Activated CD4-positive, alpha-beta T cell treated with anti-CD3 and anti-CD28 coated beads for 24 hours (primary cell): Measurements from ENCODE around the gene APEX1.
"Not testable (repeated sequence)": the region's sequence is repeated elsewhere in the genome, so short reads cannot be mapped to it uniquely, and the experiment has no call there.

Experiments
- DNase-seq, 2 donors: peaks; one replicate each; pipeline ENCODE4 v3.0.0-alpha.2; 2020; ENCODE audit warnings: low read depth in 2 of 2

Gene APEX1

DNA sequence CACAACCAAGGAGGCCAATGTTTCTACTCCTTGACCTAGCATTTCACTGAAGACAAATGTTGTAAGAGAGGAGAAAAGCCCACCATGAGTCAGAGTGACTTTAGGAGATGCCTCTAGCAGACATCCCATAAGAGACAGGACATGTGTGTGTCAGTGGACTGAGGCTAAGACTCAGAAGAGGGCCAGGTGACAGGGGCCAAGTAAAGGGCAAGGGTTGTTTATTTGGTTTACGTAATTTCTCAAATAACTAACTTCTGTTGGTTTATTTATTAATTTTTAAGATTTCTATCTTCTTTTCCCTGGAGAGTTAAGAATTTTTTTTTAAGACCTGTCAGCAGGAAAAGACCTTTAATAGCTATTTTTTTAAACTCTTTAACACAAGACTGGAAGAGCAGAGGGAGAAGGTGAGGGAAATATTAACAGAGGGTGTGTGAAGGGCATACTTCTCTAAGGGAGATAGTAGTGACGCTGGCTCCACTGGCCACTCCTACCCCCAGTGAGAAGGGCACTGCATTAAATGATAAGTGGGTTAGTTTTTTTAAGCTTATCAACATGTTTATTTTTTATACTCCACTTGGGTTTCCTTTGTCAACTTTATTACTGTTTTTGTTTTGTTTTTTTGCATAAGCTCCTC is 17.6 kb downstream of the APEX1 start:
- DNase-seq = no peak

- no peak for DNase-seq
These were observed 21.8 kb downstream of the APEX1 start for GRCh38 chr14:20476776-20477175.

- DNase-seq = no peak
These were observed 22.3 kb downstream of the APEX1 start for GRCh38 chr14:20477211-20477876.

- no peak for DNase-seq
These were observed 23.9 kb downstream of the APEX1 start for GRCh38 chr14:20478894-20479293.

- no peak for DNase-seq
These were observed 27.4 kb downstream of the APEX1 start for GRCh38 chr14:20482382-20482781.

DNA sequence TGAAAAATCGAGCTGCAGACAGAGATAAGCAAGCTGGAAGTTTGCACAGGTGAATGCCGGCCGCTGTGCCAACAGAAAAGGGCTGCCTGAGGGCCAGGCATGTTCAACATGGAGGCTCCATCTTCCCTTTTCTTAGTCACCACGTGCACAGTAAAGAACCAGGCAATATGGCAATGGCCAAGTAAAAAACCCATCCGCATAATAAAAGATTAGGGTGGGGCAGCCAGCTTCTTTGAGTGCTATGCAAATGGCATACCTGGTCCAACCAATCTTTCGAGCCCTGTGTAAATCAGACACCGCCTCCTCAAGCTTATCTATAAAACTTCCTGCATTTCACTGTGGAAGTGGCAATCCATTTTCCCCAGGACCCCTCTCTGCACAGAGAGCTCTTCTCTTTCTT is 30.9 kb downstream of the APEX1 start:
- DNase-seq = no peak

- DNase-seq = no peak
These were observed 31.8 kb downstream of the APEX1 start for GRCh38 chr14:20486684-20487395.

GRCh38 chr14:20487396-20487725 is 32.3 kb downstream of the APEX1 start:
- no peak for DNase-seq

DNA sequence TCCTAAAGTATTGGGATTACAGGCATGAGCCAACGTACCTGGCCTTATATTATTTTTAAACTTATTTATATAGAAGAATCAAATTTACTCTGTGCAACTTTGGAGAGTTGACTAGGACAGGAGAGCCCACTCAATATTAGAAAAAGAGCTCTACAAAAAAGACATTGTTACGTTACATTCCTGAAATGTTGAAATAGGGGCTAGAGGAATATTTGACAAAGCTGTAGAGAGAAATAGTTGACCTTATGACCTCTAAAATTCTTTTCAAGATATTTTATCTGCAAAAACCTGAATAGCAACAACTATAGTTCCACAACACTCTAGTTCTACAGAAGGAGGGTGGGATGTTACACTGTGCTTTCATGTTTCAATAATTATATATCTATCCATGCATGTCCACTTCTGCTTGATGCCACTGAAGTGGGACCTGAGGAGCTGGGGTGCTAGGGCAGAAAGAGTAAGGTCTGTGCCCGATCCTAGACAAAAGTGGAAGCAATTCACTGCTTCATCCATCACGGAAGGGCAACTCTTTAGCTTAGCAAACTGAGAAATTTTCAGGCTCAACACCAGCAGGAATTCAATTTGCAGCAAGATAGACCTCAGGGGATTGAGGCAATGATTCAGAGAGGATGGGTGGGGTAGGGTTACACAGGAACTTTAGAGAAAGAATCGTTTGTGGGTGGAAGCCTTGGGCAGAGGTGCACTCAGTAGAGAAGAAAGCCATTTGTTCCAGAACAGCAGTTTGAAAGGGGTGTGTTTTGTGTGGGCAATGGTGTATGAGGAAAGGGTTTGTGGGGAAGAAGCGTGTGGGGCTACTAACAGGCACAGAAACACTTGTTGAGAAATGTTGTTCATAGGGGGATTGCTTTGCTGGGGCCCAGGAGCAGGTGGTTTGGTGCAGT is 34.3 kb downstream of the APEX1 start:
- DNase-seq = no peak

- DNase-seq = no peak
These were observed 35.5 kb downstream of the APEX1 start for GRCh38 chr14:20490563-20490962.

GRCh38 chr14:20492486-20492885 is 37.5 kb downstream of the APEX1 start:
- no peak for DNase-seq

DNA sequence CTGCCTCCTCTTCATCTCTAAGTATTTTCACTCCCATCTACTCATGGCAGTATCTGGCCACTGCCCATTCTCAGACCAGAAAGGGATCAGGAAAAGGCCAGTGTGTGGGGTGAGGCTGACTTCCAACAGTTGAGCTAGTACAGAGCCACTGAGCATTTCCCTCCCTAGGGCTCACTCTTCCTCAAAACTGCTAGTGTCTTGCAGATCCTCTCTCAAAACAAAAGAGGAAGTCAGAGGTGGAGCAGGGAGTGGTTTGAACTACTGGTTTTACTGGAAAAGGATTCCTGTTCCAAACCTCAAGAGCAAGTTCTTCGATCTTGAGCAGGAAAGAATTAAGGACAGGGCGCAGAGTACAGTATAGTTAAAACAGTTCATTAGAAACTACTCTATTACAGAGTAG is 38.6 kb downstream of the APEX1 start:
- no peak for DNase-seq

DNA sequence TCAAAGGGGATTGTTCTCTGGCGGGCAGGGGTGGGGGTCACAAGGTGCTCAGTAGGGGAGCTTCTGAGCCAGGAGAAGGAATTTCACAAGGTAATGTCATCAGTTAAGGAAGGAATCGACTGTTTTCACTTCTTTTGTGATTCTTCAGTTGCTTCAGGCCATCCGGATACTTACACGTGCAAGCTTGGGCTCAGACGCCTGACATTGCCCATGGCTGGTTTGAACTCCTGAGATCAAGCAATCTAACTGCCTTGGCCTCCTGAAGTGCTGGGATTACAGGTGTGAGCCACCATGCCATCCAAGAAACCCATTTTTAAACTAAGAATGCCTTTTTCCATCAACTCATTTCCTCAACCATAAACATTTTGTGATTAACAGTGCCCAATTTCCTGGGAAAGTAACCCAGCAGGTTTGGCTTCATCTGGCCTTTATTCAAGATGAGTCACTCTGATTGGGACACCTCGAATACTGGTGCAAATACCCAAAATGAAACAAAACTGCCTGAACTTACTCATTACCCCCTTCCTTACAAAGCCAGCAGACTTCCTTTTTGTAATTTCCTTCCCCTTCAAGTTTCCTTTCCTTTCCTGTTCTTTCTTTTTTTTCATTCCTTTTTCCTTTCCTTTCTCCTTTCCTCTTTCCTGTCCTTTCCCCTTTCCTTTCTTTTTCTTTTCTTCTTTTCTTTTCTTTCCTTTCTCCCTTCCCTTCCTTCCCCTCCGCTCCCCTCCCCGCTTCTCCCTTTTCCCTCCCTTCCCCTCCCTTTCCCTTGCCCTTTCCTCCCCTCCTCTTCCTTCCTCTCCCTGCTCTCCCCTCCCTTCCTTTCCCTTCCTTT is 40.1 kb downstream of the APEX1 start:
- DNase-seq = no peak

- no peak for DNase-seq
These were observed 43.6 kb downstream of the APEX1 start for GRCh38 chr14:20498622-20499021.

- no peak for DNase-seq
These were observed 44.1 kb downstream of the APEX1 start for GRCh38 chr14:20499108-20499507.

DNA sequence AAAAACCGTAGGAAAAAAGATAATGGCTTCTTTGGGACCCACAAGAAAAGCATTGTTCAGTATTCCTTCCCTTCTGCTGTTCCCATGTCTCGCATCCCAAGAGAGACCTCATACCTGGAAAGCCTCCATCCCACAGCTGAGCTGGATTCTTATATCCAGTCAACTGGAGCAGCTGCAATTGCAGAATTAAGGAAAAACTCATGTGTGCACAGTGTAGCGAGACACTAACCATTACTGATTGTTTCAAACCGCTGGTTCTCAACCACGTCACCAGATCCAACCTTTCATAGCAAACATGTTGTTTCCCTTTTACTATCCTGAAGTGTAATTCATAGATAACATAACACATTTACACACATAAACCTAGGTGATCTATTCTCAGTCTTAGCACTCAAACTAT is 44.9 kb downstream of the APEX1 start:
- DNase-seq = no peak

GRCh38 chr14:20501346-20501745 is 46.3 kb downstream of the APEX1 start:
- DNase-seq = no peak

GRCh38 chr14:20503898-20504297 is 48.9 kb downstream of the APEX1 start:
- DNase-seq = no peak

- DNase-seq = not testable (repeated sequence)
These were observed 51.2 kb downstream of the APEX1 start for GRCh38 chr14:20506276-20506675.

DNA sequence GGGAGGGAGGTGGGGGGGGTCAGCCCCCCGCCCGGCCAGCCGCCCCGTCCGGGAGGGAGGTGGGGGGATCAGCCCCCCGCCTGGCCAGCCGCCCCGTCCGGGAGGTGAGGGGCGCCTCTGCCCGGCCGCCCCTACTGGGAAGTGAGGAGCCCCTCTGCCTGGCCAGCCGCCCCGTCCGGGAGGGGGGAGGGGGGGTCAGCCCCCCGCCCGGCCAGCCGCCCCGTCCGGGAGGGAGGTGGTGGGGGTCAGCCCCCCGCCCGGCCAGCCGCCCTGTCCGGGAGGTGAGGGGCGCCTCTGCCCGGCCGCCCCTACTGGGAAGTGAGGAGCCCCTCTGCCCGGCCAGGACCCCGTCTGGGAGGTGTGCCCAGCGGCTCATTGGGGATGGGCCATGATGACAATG is 51.7 kb downstream of the APEX1 start:
- DNase-seq = not testable (repeated sequence)
